Effector memory CD8-positive, alpha-beta T cell (primary cell): ENCODE data around the gene ENKUR.

ENCODE experiments used
- ATAC-seq: fragments of 150-1000 bp; cut with Tn5 transposase; replicated peaks from 2 replicates; pipeline ENCODE4 v1.10.0; 2021; ENCODE audit warnings: mild to moderate bottlenecking, moderate library complexity
- DNase-seq, 3 experiments: peaks; one replicate each; pipeline ENCODE4 v3.0.0; 2021
- H3K27ac Mint-ChIP-seq, 2 donors: one replicate each; pipeline ENCODE4 v1.8.0; 2022; ENCODE audit warnings: mild to moderate bottlenecking in 2 of 2, mixed read lengths in 2 of 2, moderate library complexity in 2 of 2
- H3K27me3 Mint-ChIP-seq, 2 donors: one replicate each; pipeline ENCODE4 v1.8.0; 2022; ENCODE audit warnings: mixed read lengths in 2 of 2
- H3K36me3 Mint-ChIP-seq: one replicate; pipeline ENCODE4 v1.8.0; 2022; ENCODE audit warnings: mild to moderate bottlenecking, moderate library complexity, mixed read lengths; ENCODE audit not compliant: insufficient read depth
- H3K4me1 Mint-ChIP-seq, 2 donors: one replicate each; pipeline ENCODE4 v1.8.0; 2022; ENCODE audit warnings: low read depth in 2 of 2, mixed read lengths in 2 of 2
- H3K4me3 Mint-ChIP-seq, 2 donors: one replicate each; pipeline ENCODE4 v1.8.0; 2022; ENCODE audit warnings: mild to moderate bottlenecking in 2 of 2, mixed read lengths in 2 of 2, moderate library complexity in 2 of 2
- H3K9me3 Mint-ChIP-seq, 2 donors: one replicate each; pipeline ENCODE4 v1.8.0; 2022; ENCODE audit warnings: mixed read lengths in 2 of 2

ENKUR gene

DNA sequence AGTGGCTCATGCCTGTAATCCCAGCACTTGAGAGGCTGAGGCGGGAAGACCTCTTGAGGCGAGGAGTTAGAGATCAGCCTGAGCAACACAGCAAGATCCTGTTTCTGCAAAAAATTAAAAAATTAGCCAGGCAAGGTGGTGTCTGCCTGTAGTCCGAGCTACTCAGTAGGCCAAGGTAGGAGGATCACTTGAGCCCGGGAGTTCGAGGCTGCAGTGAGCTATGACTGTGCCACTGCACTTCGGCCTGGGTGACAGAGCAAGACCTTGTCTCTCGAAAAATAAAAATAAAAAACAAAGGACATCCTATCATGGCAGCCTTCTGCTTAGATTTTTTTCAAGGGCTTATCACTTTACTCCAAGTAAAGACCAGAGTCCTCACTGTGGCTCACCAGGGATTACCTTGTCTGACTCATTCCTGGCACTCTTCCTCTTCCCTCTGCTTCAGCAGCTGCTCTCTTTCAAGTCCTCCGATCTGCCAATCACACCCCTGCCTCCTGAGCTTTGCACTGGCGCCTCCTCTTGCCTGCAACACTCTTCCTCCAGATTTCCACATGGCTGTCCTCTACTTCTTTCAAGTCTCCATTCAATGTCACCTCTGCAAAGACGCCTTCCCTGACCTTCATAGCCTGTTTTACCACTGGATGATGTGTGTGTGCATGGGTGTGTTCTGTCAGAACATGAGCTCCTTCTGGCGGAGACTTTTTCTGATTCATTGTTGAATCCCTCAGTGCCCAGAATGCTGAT, 71.3 kb downstream of the ENKUR start:
- ATAC-seq (no peak), DNase-seq (no peak)
- H3K4me1 Mint-ChIP-seq, result no peaks in the 10 kb centered on the region
- no peaks in the 10 kb centered on the region for H3K9me3 Mint-ChIP-seq
- H3K27ac Mint-ChIP-seq, result no peak overlapping the region
- H3K36me3 Mint-ChIP-seq, result no peaks in the 10 kb centered on the region
- H3K27me3 Mint-ChIP-seq, result no peaks in the 10 kb centered on the region
- H3K4me3 Mint-ChIP-seq, result no peak overlapping the region

DNA sequence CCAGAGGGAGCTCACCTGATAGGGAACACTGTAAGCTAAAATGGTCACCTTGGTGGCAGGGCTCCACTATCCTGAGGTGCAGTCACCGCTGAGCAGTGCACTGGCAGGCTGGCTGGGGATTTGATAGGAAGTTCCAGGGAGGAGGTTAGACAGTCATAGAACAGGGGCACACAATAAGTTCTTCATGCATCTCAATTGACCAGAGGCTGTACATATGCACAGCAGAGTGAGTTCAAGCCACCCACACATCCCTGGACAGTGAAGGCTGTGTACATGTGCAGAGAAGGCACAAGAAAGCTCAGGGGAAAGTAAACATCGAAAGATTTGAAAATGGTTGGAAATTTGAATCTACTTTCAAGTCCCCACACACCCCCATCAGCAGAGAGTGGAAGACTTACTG, 77.4 kb downstream of the ENKUR start:
- DNase-seq (no peak), ATAC-seq (no peak)
- no peak overlapping the region for H3K4me3 Mint-ChIP-seq
- H3K9me3 Mint-ChIP-seq, result no peaks in the 10 kb centered on the region
- no peaks in the 10 kb centered on the region for H3K27me3 Mint-ChIP-seq
- peaks cover 0 to 7% of the 10 kb centered on the region in 2 donors for H3K4me1 Mint-ChIP-seq
- H3K36me3 Mint-ChIP-seq, result no peaks in the 10 kb centered on the region
- peak overlapping the region in 1 of 2 donors; percentile 23 for H3K27ac Mint-ChIP-seq

DNA sequence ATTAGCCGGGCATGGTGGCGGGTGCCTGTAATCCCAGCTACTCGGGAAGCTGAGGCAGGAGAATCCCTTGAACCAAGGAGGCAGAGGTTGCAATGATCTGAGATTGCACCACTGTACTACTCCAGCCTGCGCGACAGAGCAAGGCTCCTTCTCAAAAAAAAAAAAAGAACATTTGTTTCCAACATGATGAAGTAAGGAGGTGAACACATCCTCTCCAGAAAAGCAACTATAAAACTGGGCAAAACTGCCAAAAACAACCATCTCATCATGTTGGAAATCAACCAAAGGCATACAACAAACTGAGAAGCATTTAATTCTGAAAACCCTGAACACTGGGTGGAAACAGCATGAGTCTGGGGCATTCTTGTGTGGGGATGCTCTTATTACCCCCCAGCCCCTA, 77.9 kb downstream of the ENKUR start:
- H3K27ac Mint-ChIP-seq, result peak overlapping the region in 1 of 2 donors; percentile 23
- no peak overlapping the region for H3K4me3 Mint-ChIP-seq
- DNase-seq (no peak), ATAC-seq (no peak)
- H3K4me1 Mint-ChIP-seq, result peaks cover 0 to 7% of the 10 kb centered on the region in 2 donors
- H3K9me3 Mint-ChIP-seq, result no peaks in the 10 kb centered on the region
- no peaks in the 10 kb centered on the region for H3K27me3 Mint-ChIP-seq
- H3K36me3 Mint-ChIP-seq, result no peaks in the 10 kb centered on the region

DNA sequence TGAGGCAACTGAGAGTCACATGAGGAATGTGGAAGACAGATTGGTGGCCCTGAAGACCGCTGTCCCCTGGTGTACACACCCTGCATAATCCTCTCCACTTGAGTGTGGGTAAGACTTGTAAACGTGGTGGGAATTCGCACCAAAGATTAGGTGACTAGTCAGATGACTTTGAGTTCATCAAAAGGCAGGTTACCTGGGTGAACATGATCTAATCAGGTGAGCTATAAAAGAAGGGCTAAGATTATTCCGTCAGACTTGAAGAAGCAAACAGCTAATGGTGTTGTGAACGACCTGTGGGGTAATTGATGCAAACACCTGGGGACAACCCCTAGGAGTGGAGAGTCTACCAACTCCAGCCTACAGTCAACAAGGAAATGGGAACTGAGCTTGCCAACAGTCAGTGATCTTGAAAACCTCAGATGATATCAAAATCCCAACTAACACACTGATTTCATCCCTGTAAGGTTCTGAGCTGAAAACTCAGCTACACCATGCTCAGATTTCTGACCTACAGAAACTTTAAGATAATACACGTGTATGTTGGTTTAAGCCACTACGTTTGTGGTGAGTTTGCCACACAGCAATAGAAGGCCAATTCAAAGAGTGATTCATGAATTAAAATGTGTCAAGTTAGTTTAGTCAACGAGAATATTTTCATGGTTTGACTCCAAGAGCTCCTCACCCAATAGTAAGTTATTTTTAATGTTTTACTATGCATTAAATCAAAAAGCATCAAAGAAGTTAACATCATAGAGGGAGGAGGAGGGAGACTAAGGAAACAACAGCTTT, 80.3 kb downstream of the ENKUR start:
- peaks cover 0 to 7% of the 10 kb centered on the region in 2 donors for H3K4me1 Mint-ChIP-seq
- no peaks in the 10 kb centered on the region for H3K27me3 Mint-ChIP-seq
- no peaks in the 10 kb centered on the region for H3K9me3 Mint-ChIP-seq
- DNase-seq (no peak), ATAC-seq (no peak)
- no peak overlapping the region for H3K4me3 Mint-ChIP-seq
- H3K27ac Mint-ChIP-seq, result no peak overlapping the region
- H3K36me3 Mint-ChIP-seq, result no peaks in the 10 kb centered on the region
